ENCODE measurements around the gene CMIP. TPM values are rescaled to one million over a fixed set of nuclear protein-coding genes. Genes with fewer than 3 reads are reported as not detected.

Gene CMIP
- total RNA-seq, 2 donors from 2014 or later = 7.7 to 19.2 TPM

DNA sequence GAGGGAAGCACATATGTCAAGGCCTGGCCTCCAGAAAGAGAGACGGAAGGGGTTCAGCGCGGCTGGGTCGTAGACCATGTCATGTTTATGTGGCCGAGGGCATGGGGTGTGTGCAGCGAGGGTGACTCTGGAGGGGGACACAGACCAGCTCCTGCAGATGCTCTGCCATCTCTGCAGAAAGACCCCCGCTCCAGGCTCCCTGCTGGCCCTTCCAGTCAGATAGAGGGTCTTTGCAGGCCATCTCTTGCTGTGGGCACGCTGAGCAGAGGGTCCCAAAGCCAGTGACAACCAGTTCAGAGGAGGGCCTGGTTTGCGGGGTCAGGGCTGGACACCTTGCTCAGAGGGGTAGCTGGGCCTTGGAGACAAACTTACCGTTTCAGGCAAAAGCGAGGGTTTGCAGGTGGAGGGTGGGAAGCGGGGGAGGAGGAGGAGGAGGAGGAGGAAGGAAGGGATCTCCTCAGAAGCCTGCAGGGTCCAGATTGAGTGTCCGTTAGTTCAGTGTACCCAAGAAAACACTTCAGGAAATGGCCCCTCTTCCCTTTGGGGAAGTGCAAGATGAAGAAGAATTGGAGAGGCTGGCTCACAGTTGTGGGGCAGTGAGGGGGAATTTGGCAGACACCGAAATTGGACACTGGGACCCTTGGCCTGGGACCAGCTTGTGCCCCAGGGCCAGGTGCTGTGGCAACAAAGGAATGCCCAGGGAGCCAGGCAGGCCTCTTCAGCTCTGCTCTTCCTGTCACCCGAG lies 102.8 kb downstream of the CMIP start:
- Histone ChIP-seq H3K4me1 (peaks cover 0 to 48% of the 10 kb centered on the region in 2 donors), H3K4me3 (no peak overlapping the region), H3K27ac (no peak overlapping the region), H3K27me3 (no peaks in the 10 kb centered on the region), H3K9me3 (no peaks in the 10 kb centered on the region), H3K36me3 (no peaks in the 10 kb centered on the region)
- no peak for DNase-seq (ENCODE audit: low spot score)
- TF ChIP-seq, protein P1, sequence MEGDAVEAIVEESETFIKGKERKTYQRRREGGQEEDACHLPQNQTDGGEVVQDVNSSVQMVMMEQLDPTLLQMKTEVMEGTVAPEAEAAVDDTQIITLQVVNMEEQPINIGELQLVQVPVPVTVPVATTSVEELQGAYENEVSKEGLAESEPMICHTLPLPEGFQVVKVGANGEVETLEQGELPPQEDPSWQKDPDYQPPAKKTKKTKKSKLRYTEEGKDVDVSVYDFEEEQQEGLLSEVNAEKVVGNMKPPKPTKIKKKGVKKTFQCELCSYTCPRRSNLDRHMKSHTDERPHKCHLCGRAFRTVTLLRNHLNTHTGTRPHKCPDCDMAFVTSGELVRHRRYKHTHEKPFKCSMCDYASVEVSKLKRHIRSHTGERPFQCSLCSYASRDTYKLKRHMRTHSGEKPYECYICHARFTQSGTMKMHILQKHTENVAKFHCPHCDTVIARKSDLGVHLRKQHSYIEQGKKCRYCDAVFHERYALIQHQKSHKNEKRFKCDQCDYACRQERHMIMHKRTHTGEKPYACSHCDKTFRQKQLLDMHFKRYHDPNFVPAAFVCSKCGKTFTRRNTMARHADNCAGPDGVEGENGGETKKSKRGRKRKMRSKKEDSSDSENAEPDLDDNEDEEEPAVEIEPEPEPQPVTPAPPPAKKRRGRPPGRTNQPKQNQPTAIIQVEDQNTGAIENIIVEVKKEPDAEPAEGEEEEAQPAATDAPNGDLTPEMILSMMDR (IDR thresholded peaks at IDR 0.05) = no peak

DNA sequence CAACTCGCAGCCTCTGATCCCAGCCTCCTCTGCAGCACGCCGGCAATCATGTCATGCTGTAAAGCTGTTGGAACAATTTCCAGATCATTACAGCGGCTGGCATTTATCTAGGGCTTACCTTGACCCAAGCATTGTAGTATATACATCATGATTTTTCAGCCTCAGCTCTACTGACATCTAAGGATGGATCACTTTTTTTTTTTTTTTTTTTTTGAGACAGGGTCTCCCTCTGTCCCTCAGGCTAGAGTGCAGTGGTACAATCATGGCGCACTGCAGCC lies 103.3 kb downstream of the CMIP start:
- Histone ChIP-seq H3K27me3 (no peaks in the 10 kb centered on the region), H3K27ac (no peak overlapping the region), H3K4me1 (peaks cover 0 to 48% of the 10 kb centered on the region in 2 donors)

DNA sequence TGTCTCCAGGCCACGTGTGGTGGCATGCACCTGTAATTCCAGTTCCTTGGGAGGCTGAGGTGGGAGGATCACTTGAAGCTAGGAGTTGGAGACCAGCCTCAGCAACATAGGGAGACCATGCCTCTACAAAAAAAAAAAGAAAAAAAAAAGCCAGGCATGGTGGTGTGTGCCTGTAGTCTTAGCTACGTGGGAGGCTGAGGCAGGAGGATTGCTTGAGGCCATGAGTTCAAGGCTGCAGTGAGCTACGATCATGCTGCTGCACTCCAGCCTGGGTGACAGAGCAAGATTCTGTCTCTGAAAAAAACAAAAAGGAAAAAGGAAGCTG lies 103.9 kb downstream of the CMIP start:
- DNase-seq (ENCODE audit: low spot score) = no peak
- Histone ChIP-seq H3K4me1 (peaks cover 0 to 48% of the 10 kb centered on the region in 2 donors), H3K27me3 (no peaks in the 10 kb centered on the region)

More for the DNA sequence above, 103.3 kb downstream of the CMIP start:
- no peaks in the 10 kb centered on the region for H3K36me3 ChIP-seq
- no peaks in the 10 kb centered on the region for H3K9me3 ChIP-seq
- H3K4me3 ChIP-seq = no peak overlapping the region
- TF ChIP-seq, protein P1 (IDR thresholded peaks at IDR 0.05) = no peak
- DNase-seq (ENCODE audit: low spot score) = no peak

DNA sequence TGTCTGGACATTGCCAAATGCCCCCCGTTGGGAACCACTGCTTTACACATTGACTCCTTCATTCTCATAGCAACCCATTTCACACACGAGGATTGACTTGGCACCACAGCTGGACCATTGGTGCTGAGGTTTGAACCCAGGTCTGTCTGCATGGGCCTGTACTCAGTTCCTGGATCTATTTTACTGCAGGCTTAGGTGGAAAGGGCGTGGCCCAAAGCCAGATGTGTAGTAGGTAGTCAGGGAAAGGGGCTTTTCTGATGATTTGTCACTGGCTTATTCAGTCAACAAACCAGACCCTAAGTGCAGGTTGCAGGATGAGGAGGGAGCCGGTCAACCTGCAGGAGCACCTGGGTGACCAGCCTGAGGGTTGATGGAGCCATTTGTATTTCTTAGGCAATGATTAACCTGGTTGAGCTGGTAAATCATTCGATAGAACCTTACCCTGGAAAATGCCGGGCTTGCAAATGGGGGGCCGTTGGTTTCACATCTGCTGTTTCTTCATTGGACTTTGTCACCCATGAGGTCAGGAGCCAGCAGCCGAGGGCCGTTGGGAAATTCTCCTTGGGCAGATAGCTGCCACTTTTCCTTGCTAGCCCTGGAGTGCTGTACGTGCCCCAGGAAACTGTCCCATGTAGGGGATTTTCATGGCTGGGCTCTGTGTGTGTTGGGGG lies 104.4 kb downstream of the CMIP start:
- Histone ChIP-seq H3K36me3 (no peaks in the 10 kb centered on the region), H3K9me3 (no peaks in the 10 kb centered on the region), H3K4me1 (peaks cover 0 to 49% of the 10 kb centered on the region in 2 donors), H3K27me3 (no peaks in the 10 kb centered on the region), H3K27ac (no peak overlapping the region), H3K4me3 (no peak overlapping the region)
- TF ChIP-seq, protein P1 (IDR thresholded peaks at IDR 0.05) = no peak
- no peak for DNase-seq (ENCODE audit: low spot score)

More for the DNA sequence above, 103.9 kb downstream of the CMIP start:
- TF ChIP-seq, protein P1 (IDR thresholded peaks at IDR 0.05) = no peak
- no peak overlapping the region for H3K27ac ChIP-seq
- no peaks in the 10 kb centered on the region for H3K9me3 ChIP-seq
- H3K36me3 ChIP-seq = no peaks in the 10 kb centered on the region
- no peak overlapping the region for H3K4me3 ChIP-seq

DNA sequence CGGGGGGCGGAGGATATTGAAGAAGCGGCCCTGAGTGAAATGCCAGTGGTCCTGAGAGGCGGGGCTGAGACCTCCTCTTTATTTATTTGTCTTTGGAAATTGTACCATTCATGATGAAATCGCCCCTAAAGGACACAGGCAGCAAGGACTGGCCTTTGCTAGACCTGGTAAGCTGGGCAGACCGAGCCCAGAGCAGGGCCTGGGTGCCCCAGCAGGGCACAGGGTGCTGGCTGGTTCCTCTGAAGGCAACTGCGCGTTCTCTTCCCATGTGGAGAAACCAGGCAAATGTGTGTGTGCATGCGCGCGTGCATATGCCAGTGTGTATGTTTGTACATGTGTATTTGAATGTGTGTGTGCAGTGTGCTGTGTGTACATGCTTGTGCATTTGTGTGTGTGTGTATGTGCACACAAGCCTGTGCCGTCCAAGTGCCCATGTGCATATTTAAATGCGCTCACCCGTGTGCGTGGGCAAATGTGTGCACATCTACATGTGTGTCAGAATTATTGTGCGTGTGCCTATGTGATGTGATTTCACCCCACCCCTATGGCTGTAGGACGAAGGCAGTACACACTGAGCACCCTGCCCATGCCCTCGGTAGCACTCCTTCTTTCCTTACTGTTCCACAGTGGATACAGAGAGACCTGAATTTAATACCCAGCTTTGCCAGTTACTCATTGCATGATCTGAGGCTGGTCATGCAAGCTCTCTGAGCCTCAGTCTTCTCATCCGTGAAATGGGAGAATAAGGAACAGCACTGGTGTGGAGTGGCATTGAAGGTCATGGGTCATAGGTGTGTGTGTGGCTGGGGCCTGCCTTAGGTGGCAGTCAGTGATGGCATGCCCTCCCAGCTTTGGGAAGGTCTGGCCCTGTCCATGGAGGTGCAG lies 105.2 kb downstream of the CMIP start:
- H3K36me3 ChIP-seq = no peaks in the 10 kb centered on the region
- H3K4me1 ChIP-seq = peaks cover 0 to 48% of the 10 kb centered on the region in 2 donors
- TF ChIP-seq, protein P1 (IDR thresholded peaks at IDR 0.05) = no peak
- H3K4me3 ChIP-seq = no peak overlapping the region
- H3K27me3 ChIP-seq = no peaks in the 10 kb centered on the region
- no peak for DNase-seq (ENCODE audit: low spot score)
- no peaks in the 10 kb centered on the region for H3K9me3 ChIP-seq
- no peak overlapping the region for H3K27ac ChIP-seq

Data from right atrium auricular region (tissue), 2 donors.